ENCODE results near the gene KRT75. TPM values are rescaled to one million over a fixed set of nuclear protein-coding genes. Genes with fewer than 3 reads are reported as not detected.

KRT75 gene
- total and polyA plus RNA-seq, 3 donors from 2014 or later, result 0.19 TPM; not detected in 2

DNA sequence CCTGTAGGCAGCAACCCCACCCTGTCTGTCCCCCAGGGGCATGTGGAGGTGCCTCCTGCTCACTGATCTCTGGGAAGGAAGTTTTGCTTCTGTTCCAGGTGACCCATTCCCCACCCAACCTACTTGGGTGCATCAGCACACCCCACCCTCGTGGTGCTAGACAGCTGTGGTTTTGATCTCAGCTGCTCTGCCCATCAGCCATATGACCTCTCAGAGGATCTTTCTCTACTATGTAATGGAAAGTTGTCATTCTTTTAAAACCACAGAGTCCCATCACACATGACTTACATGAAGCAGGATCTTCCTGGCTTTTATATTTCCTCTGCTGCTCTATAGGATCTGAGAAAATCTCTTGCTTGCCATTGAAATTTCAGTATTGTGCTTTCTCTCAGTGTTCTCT is 14.5 kb downstream of the KRT75 start:
- Histone ChIP-seq H3K27me3 (no peaks in the 10 kb centered on the region), H3K4me1 (peaks cover 24% of the 10 kb centered on the region), H3K9me3 (no peaks in the 10 kb centered on the region), H3K4me3 (no peak overlapping the region), H3K27ac (no peak overlapping the region), H3K36me3 (ENCODE audit: low read depth, missing control alignments) (no peaks in the 10 kb centered on the region)
- intact Hi-C loops (cut with DNase I; ENCODE audit: low total_unique reads), result no loop called here
- no peak for DNase-seq
- no peak for TF ChIP-seq POLR2A (IDR thresholded peaks at IDR 0.05)
- 75 to 95% methylated on average over 1 of the region's 1 CpG for WGBS, 2 donors

DNA sequence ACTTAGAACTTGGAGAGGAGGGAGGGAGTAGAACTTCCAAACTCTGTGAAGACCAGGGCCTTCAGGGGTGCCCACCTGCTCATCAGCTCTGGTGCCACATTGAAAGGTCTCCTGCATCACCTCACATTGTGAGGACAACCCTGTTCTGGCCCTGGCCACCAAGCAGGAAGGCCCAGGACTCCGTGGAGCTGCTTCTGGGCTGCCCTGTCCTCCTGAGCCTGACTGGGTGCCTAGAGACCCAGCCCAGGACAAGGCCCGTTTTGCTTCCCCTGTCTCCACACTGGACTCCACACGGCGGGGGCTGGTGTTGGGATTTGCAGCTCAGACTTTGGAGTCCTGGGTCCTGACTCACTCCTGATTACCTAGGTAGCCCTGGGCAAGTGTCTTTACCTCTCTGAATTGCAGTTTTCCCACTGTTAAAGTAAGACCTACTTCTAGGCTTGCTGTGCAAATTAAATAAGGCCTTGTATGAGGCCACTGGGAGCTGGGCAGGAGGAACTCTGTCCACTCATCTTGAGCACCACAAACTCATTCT is 15.5 kb downstream of the KRT75 start:
- DNase-seq, result no peak
- no peak overlapping the region for H3K4me3 ChIP-seq
- WGBS, 2 donors, result 88 to 91% methylated on average over 4 of the region's 4 CpGs
- intact Hi-C loops (cut with DNase I; ENCODE audit: low total_unique reads), result no loop called here
- TF ChIP-seq, protein P1, sequence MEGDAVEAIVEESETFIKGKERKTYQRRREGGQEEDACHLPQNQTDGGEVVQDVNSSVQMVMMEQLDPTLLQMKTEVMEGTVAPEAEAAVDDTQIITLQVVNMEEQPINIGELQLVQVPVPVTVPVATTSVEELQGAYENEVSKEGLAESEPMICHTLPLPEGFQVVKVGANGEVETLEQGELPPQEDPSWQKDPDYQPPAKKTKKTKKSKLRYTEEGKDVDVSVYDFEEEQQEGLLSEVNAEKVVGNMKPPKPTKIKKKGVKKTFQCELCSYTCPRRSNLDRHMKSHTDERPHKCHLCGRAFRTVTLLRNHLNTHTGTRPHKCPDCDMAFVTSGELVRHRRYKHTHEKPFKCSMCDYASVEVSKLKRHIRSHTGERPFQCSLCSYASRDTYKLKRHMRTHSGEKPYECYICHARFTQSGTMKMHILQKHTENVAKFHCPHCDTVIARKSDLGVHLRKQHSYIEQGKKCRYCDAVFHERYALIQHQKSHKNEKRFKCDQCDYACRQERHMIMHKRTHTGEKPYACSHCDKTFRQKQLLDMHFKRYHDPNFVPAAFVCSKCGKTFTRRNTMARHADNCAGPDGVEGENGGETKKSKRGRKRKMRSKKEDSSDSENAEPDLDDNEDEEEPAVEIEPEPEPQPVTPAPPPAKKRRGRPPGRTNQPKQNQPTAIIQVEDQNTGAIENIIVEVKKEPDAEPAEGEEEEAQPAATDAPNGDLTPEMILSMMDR (IDR thresholded peaks at IDR 0.05), result no peak
- no peak for TF ChIP-seq POLR2A (IDR thresholded peaks at IDR 0.05)
- no peaks in the 10 kb centered on the region for H3K9me3 ChIP-seq
- peaks cover 21% of the 10 kb centered on the region for H3K4me1 ChIP-seq
- H3K36me3 ChIP-seq (ENCODE audit: low read depth, missing control alignments), result no peaks in the 10 kb centered on the region
- H3K27ac ChIP-seq, result no peak overlapping the region
- H3K27me3 ChIP-seq, result no peaks in the 10 kb centered on the region

DNA sequence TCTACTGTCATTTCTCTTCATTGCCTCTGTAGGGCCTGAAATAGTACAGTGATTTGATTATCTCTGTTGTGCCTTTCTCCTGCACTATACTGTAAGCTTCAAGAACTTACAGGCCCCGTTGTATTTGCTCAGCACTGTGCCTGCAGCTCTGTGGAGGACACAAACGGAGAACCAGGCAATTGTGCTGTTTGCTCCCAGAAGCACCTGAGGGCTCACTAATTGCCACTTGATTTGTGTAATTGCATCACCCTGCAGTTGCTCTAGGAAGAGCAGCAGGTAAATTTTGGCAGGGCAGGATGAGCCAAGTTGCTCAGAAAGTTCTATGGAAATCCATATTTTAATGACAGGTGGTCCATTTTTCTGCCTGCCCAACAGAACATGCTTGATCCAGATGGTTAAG is 16.4 kb downstream of the KRT75 start:
- no peaks in the 10 kb centered on the region for H3K27me3 ChIP-seq
- H3K4me1 ChIP-seq, result peaks cover 12% of the 10 kb centered on the region
- no peaks in the 10 kb centered on the region for H3K9me3 ChIP-seq
- 85 to 92% methylated on average over 2 of the region's 2 CpGs for WGBS, 2 donors
- TF ChIP-seq, protein P1 (IDR thresholded peaks at IDR 0.05), result no peak
- no peak for TF ChIP-seq POLR2A (IDR thresholded peaks at IDR 0.05)
- intact Hi-C loops (cut with DNase I; ENCODE audit: low total_unique reads), result no loop called here
- no peaks in the 10 kb centered on the region for H3K36me3 ChIP-seq (ENCODE audit: low read depth, missing control alignments)
- DNase-seq, result no peak
- no peak overlapping the region for H3K27ac ChIP-seq
- no peak overlapping the region for H3K4me3 ChIP-seq

DNA sequence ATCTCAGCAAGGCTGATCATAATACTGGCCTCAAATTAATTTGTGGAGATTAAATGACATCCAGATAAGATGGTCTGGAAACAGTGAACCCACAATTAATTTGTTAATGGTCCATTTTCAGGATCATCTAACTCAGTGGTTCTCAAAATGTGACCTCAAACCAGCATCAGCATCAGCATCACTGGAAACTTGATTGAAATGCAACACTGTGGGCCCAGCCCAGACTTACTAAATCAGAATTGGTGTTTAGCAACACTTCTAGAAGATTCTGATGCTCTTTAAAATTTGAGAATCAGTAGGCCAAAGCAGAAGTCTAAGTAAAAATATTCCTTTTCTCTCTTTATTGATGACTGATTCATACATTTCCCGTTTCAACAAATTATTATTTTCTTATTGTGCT is 17.4 kb downstream of the KRT75 start:
- H3K4me3 ChIP-seq, result no peak overlapping the region
- H3K36me3 ChIP-seq (ENCODE audit: low read depth, missing control alignments), result no peaks in the 10 kb centered on the region
- DNase-seq, result no peak
- intact Hi-C loops (cut with DNase I; ENCODE audit: low total_unique reads), result no loop called here
- no peaks in the 10 kb centered on the region for H3K9me3 ChIP-seq
- TF ChIP-seq, protein P1 (IDR thresholded peaks at IDR 0.05), result no peak
- TF ChIP-seq POLR2A (IDR thresholded peaks at IDR 0.05), result no peak
- H3K27ac ChIP-seq, result peak overlapping the region in 1 of 2 donors; percentile 21
- peaks cover 10% of the 10 kb centered on the region for H3K4me1 ChIP-seq
- WGBS, 2 donors, result 51 to 58% methylated on average over 1 of the region's 1 CpG
- no peaks in the 10 kb centered on the region for H3K27me3 ChIP-seq

DNA sequence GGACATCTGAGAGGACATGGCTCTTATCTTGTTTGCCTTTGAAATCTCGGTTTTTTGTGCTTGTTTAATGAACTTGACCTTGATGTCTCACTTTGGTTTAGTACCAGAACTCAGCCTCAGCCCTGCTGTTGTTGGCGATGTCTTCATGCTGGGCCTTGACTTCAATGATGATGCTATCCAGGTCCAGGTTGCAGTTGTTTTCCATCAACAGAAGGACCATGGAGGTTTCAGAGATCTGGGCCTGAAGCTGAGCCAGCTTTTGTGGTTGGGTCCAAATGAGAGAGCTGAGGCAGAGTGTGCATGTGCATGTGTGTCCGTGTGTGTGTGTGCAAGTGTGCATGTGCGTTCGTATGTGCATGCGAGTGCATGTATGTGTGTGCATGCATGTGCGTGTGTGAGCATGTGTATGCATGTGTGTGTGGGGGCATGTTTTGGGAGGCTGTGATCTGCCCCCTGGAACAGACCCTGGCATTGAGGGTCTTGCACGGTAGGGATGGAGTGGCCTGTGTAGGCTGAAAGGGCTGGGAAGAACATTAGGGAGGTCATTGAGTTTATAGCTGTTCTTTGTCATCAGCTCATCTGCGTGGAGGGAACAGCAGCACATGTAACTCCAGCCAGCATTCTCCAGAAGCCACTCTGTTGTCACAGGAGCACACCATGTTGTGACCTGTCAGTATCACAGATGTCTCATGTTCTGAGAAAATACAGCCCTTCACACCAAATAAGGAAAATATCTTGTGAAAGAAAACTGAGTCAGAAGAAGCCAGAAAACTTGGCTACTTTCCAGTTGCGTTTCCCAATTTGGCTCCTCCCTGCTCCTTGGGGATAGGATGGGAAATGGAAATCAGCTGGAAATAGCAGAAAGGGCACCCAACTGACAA is 18.1 kb downstream of the KRT75 start:
- intact Hi-C loops (cut with DNase I; ENCODE audit: low total_unique reads), result no loop called here
- Histone ChIP-seq H3K27ac (no peak overlapping the region), H3K9me3 (no peaks in the 10 kb centered on the region), H3K27me3 (no peaks in the 10 kb centered on the region), H3K4me3 (no peak overlapping the region), H3K4me1 (peaks cover 13% of the 10 kb centered on the region), H3K36me3 (ENCODE audit: low read depth, missing control alignments) (no peaks in the 10 kb centered on the region)
- TF ChIP-seq POLR2A (IDR thresholded peaks at IDR 0.05), result no peak
- TF ChIP-seq, protein P1 (IDR thresholded peaks at IDR 0.05), result no peak
- DNase-seq, result peak; percentile 37
- 60 to 62% methylated on average over 9 to 10 of the region's 10 CpGs for WGBS, 2 donors

Measured in testis (tissue), 3 donors.